Right atrium auricular region (tissue), 2 donors: ENCODE results near the gene IRAG1. TPM values are rescaled to one million over a fixed set of nuclear protein-coding genes. Genes with fewer than 3 reads are reported as not detected.
"Not testable (repeated sequence)": the region's sequence is repeated elsewhere in the genome, so short reads cannot be mapped to it uniquely, and the experiment has no call there.

ENCODE experiments used
- DNase-seq: peaks from one replicate; pipeline ENCODE4 v3.0.0-alpha.2; 2019; ENCODE audit warnings: low spot score
- H3K27ac ChIP-seq, 2 donors: fragments of 200-600 bp; sonication (generic); 1 replicate in 1 of 2; 2 replicates in 1 of 2; pipeline ENCODE4 v1.5.1; 2016 to 2019
- H3K27me3 ChIP-seq, 2 donors: fragments of 200-600 bp; sonication (generic); one replicate each; pipeline versions ENCODE4 v1.5.1 to v1.6.0; 2017 to 2019
- H3K36me3 ChIP-seq: fragments of 200-600 bp; sonication (generic); one replicate; pipeline ENCODE4 v1.5.1; 2016
- H3K4me1 ChIP-seq, 2 donors: fragments of 200-600 bp; sonication (generic); one replicate each; pipeline versions ENCODE4 v1.5.1 to v1.6.0; 2017 to 2019
- H3K4me3 ChIP-seq, 2 donors: fragments of 200-600 bp; sonication (generic); 1 replicate in 1 of 2; 2 replicates in 1 of 2; pipeline ENCODE4 v1.5.1; 2017 to 2019; ENCODE audit warnings: mild to moderate bottlenecking in 1 of 2, moderate library complexity in 1 of 2
- H3K9me3 ChIP-seq, 2 donors: fragments of 200-600 bp; sonication (generic); one replicate each; pipeline ENCODE4 v1.5.1; 2019
- total RNA-seq, 2 donors: library from RNA; depleted of rRNA; stranded (reverse); fragments of >200 nt; gene quantifications; one replicate each; pipeline ENCODE4 v1.1.0, GENCODE V29; 2016
- TF ChIP-seq, protein P1 (sequence below), 2 donors: fragments of 200-600 bp; sonication (generic); IDR thresholded peaks; one replicate each; pipeline ENCODE4 v1.5.1; 2019; ENCODE audit warnings: antibody characterized with exemption in 2 of 2

The IRAG1 gene
- total RNA-seq, 2 donors from 2014 or later, result 4.6 to 10.9 TPM

GRCh38 chr11:10688401-10688800 lies 5.2 kb downstream of the IRAG1 start:
- Histone ChIP-seq H3K4me3 (no peak overlapping the region), H3K9me3 (no peaks in the 10 kb centered on the region), H3K27me3 (no peaks in the 10 kb centered on the region), H3K4me1 (peaks cover 0 to 4% of the 10 kb centered on the region in 2 donors), H3K36me3 (no peaks in the 10 kb centered on the region), H3K27ac (no peak overlapping the region)
- TF ChIP-seq, protein P1, sequence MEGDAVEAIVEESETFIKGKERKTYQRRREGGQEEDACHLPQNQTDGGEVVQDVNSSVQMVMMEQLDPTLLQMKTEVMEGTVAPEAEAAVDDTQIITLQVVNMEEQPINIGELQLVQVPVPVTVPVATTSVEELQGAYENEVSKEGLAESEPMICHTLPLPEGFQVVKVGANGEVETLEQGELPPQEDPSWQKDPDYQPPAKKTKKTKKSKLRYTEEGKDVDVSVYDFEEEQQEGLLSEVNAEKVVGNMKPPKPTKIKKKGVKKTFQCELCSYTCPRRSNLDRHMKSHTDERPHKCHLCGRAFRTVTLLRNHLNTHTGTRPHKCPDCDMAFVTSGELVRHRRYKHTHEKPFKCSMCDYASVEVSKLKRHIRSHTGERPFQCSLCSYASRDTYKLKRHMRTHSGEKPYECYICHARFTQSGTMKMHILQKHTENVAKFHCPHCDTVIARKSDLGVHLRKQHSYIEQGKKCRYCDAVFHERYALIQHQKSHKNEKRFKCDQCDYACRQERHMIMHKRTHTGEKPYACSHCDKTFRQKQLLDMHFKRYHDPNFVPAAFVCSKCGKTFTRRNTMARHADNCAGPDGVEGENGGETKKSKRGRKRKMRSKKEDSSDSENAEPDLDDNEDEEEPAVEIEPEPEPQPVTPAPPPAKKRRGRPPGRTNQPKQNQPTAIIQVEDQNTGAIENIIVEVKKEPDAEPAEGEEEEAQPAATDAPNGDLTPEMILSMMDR (IDR thresholded peaks at IDR 0.05), result no peak
- no peak for DNase-seq

DNA sequence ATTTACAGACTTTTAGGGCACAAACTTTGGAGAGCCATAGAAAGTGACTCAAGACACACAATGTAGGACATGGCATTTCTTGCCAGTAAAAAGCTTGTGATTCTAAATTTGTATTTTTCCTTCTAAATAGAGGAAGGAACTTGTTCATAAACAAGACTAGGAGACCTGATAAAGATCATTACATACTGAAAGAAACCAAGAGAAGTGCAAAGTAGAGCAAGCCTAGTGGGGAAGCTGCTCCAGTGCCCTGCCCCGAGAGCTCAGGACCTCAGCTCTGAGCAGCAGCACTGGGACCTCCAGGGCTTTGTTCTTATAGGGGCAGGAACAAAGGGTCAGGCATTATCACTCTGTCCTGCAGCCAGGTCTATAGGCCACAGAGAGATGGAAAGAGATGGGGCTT lies 7.2 kb downstream of the IRAG1 start:
- H3K27me3 ChIP-seq, result no peaks in the 10 kb centered on the region
- TF ChIP-seq, protein P1 (IDR thresholded peaks at IDR 0.05), result no peak
- no peaks in the 10 kb centered on the region for H3K9me3 ChIP-seq
- H3K27ac ChIP-seq, result no peak overlapping the region
- H3K36me3 ChIP-seq, result no peaks in the 10 kb centered on the region
- H3K4me3 ChIP-seq, result no peak overlapping the region
- H3K4me1 ChIP-seq, result no peaks in the 10 kb centered on the region
- no peak for DNase-seq

DNA sequence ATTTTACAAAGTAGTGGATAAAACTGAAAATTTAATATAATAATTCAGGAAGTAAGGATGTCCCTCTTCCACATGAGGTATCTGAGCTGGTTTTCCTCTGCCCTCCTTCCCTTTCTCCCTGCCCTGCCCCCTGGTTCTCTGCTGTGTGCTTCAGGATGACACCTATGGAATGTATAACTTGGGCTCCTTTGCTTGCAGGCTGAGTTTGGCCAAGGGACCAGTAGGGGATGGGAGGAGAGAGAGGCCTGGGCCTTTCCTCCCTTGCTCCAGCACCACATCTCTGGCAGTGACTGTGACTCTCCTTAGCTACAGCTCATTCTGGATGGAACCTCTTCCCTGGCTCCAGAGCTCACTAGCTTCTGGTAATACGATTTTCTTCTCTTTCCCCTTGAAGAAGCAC lies 10.1 kb downstream of the IRAG1 start:
- H3K9me3 ChIP-seq, result no peaks in the 10 kb centered on the region
- no peak for DNase-seq
- H3K4me3 ChIP-seq, result no peak overlapping the region
- H3K27ac ChIP-seq, result no peak overlapping the region
- TF ChIP-seq, protein P1 (IDR thresholded peaks at IDR 0.05), result no peak
- H3K4me1 ChIP-seq, result no peaks in the 10 kb centered on the region
- H3K36me3 ChIP-seq, result no peaks in the 10 kb centered on the region
- H3K27me3 ChIP-seq, result no peaks in the 10 kb centered on the region

GRCh38 chr11:10680956-10681487 lies 12.5 kb downstream of the IRAG1 start:
- TF ChIP-seq, protein P1 (IDR thresholded peaks at IDR 0.05), result no peak
- H3K4me3 ChIP-seq, result no peak overlapping the region
- no peaks in the 10 kb centered on the region for H3K9me3 ChIP-seq
- no peaks in the 10 kb centered on the region for H3K36me3 ChIP-seq
- no peaks in the 10 kb centered on the region for H3K27me3 ChIP-seq
- no peaks in the 10 kb centered on the region for H3K4me1 ChIP-seq
- no peak overlapping the region for H3K27ac ChIP-seq
- no peak for DNase-seq

DNA sequence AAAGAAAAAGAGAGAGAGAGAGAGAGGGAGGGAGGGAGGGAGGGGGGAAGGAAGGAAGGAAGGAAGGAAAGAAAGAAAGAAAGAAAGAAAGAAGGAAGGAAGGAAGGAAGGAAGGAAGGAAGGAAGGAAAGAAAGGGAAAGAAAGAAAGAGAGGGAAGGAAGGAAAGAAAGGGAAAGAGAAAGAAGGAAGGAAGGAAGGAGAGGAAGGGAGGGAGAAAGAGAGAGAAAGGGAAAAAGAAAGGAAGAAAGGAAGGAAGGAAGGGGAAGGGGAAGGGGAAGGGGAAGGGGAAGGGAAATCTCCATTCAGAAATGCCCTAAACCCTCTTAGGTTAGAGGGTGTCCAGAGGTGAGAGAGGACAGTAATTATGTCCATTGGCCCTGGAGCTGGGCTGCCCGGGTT lies 13.3 kb downstream of the IRAG1 start:
- not testable (repeated sequence) for DNase-seq, H3K27ac ChIP-seq, H3K9me3 ChIP-seq, H3K4me3 ChIP-seq, H3K36me3 ChIP-seq, H3K27me3 ChIP-seq, H3K4me1 ChIP-seq

DNA sequence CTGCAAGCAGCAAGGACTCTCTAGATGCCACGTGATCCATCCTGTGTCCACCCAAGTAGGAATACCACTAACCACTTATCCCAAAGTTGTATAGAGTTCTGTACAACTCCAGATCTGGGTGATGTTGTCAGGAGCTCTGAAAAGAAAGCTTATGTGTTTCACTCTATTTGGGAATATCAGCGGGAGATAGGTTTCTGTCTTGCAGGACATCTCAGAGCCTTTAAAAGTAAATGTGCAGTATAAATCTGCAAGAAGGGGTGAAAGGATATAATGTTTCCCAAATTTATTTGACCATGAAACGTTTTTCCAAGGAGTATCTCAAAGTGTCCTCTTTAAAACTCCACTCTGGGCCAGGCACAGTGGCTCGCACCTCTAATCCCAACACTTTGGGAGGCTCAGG lies 13.9 kb downstream of the IRAG1 start:
- TF ChIP-seq, protein P1 (IDR thresholded peaks at IDR 0.05), result no peak
- no peak overlapping the region for H3K4me3 ChIP-seq
- DNase-seq, result no peak
- no peaks in the 10 kb centered on the region for H3K36me3 ChIP-seq
- H3K27me3 ChIP-seq, result no peaks in the 10 kb centered on the region
- no peaks in the 10 kb centered on the region for H3K9me3 ChIP-seq
- no peak overlapping the region for H3K27ac ChIP-seq
- H3K4me1 ChIP-seq, result peaks cover 0 to 12% of the 10 kb centered on the region in 2 donors
